Endothelial cell of umbilical vein (primary cell): ENCODE data around the gene PLEKHG4B. TPM values are rescaled to one million over a fixed set of nuclear protein-coding genes. Genes with fewer than 3 reads are reported as not detected.

Experiments used
- BruUV-seq: library from RNA; stranded (reverse); fragments of 400-500 nt; replicated peaks from 2 replicates; lab custom pipeline; 2021; lab: Mats Ljungman, UMichigan
- CTCF ChIA-PET: fragments of 300-600, 350-600 bp; sonication (Branson Sonifier 250); formaldehyde crosslinking; loops from one replicate; lab custom pipeline; 2021; ENCODE audit warnings: antibody characterized with exemption, inconsistent platforms; lab: Charles Lee
- POLR2A ChIA-PET: fragments of 300-600, 350-600 bp; sonication (Branson Sonifier 250); formaldehyde crosslinking; loops from one replicate; lab custom pipeline; 2021; ENCODE audit warnings: antibody characterized with exemption, inconsistent platforms; lab: Charles Lee
- DNase-seq: peaks from one replicate; pipeline ENCODE4 v3.0.0-alpha.2; 2011; ENCODE audit warnings: low read depth, low spot score
- FAIRE-seq: peaks from 2 replicates; lab custom pipeline; 2011; peaks lifted over from hg19 to GRCh38; lab: Jason Lieb, UNC
- H2AFZ ChIP-seq: 2 replicates; pipeline ENCODE4 v1.6.0; 2012; ENCODE audit warnings: low read depth, low read length, control low read depth, inconsistent platforms
- H3K27ac ChIP-seq: 2 replicates; pipeline ENCODE4 v1.5.1; 2011; ENCODE audit warnings: low read depth, mild to moderate bottlenecking, control low read depth, low read length, moderate library complexity; ENCODE audit not compliant: insufficient read depth
- H3K27me3 ChIP-seq, 2 experiments: 2 replicates each; pipeline versions ENCODE4 v1.6.0 to v1.6.1; 2011; ENCODE audit warnings: low read length in 2 of 2, mixed read lengths in 1 of 2; ENCODE audit not compliant: control insufficient read depth in 2 of 2, insufficient read depth in 2 of 2
- H3K36me3 ChIP-seq, 2 experiments: 2 replicates in 1 of 2; 3 replicates in 1 of 2; pipeline ENCODE4 v1.5.1; 2011; ENCODE audit warnings: low read length in 2 of 2, mild to moderate bottlenecking in 1 of 2, moderate library complexity in 1 of 2; ENCODE audit not compliant: control insufficient read depth in 2 of 2, insufficient read depth in 2 of 2; ENCODE audit errors: extremely low read depth in 1 of 2
- H3K4me1 ChIP-seq: 3 replicates; pipeline ENCODE4 v1.5.1; 2011; ENCODE audit warnings: mild to moderate bottlenecking, low read length; ENCODE audit not compliant: control insufficient read depth, insufficient read depth; ENCODE audit errors: extremely low read depth
- H3K4me2 ChIP-seq: 2 replicates; pipeline ENCODE4 v1.6.1; 2011; ENCODE audit warnings: low read length, control low read depth, mixed read lengths; ENCODE audit not compliant: insufficient read depth
- H3K4me3 ChIP-seq, 3 experiments: fragments of 200-600 bp in 1 of 3; sonication (generic), shearing (Covaris generic) in 1 of 3; replicated peaks in 1 of 3; 2 replicates each; pipeline ENCODE4 v1.5.1; 2011 to 2016; ENCODE audit warnings: control low read depth in 3 of 3, low read length in 3 of 3, mild to moderate bottlenecking in 2 of 3, inconsistent platforms in 1 of 3, low read depth in 1 of 3, moderate library complexity in 1 of 3; ENCODE audit not compliant: insufficient read depth in 1 of 3
- H3K79me2 ChIP-seq: 2 replicates; pipeline ENCODE4 v1.6.0; 2012; ENCODE audit warnings: low read length, inconsistent platforms; ENCODE audit not compliant: control insufficient read depth, insufficient read depth
- H3K9ac ChIP-seq: replicated peaks from 2 replicates; pipeline ENCODE3; 2011; ENCODE audit warnings: low read length, control low read depth; ENCODE audit not compliant: insufficient read depth; ENCODE audit errors: extremely low read depth
- H3K9me1 ChIP-seq: replicated peaks from 3 replicates; pipeline ENCODE4 v1.6.0; 2011; ENCODE audit warnings: mild to moderate bottlenecking, low read length; ENCODE audit not compliant: control insufficient read depth, insufficient read depth; ENCODE audit errors: extremely low read depth
- H3K9me3 ChIP-seq: replicated peaks from 2 replicates; pipeline ENCODE4 v1.5.1; 2012; ENCODE audit warnings: low read length, inconsistent platforms; ENCODE audit not compliant: control insufficient read depth, insufficient read depth
- H4K20me1 ChIP-seq: replicated peaks from 2 replicates; pipeline ENCODE3; 2011; ENCODE audit warnings: mild to moderate bottlenecking, low read length; ENCODE audit not compliant: control insufficient read depth, insufficient read depth; ENCODE audit errors: extremely low read depth
- CTCF ChIP-seq, 2 donors: IDR thresholded peaks; 1 replicate in 1 of 2; 2 replicates in 1 of 2; pipeline ENCODE4 v1.5.1; 2011; ENCODE audit warnings: low read length in 2 of 2, mild to moderate bottlenecking in 2 of 2, moderate library complexity in 2 of 2, control low read depth in 1 of 2, inconsistent platforms in 1 of 2, low read depth in 1 of 2; ENCODE audit not compliant: insufficient read depth in 1 of 2; ENCODE audit errors: extremely low read depth in 1 of 2
- EZH2 ChIP-seq: IDR thresholded peaks from 2 replicates; pipeline ENCODE4 v1.6.1; 2012; ENCODE audit warnings: borderline replicate concordance, low read depth, mild to moderate bottlenecking, moderate library complexity, low read length, inconsistent platforms; ENCODE audit not compliant: severe bottlenecking
- FOS ChIP-seq: IDR thresholded peaks from 2 replicates; pipeline ENCODE4 v1.6.1; 2011; ENCODE audit warnings: mild to moderate bottlenecking, low read length, moderate library complexity, borderline replicate concordance; ENCODE audit not compliant: insufficient read depth
- GATA2 ChIP-seq: IDR thresholded peaks from 2 replicates; pipeline ENCODE4 v1.7.0; 2011; ENCODE audit warnings: low read depth, mild to moderate bottlenecking, moderate library complexity, mixed read lengths, low read length; ENCODE audit not compliant: insufficient read length, insufficient read depth
- JUN ChIP-seq: IDR thresholded peaks from 2 replicates; pipeline ENCODE4 v1.6.1; 2011; ENCODE audit warnings: borderline replicate concordance, low read depth; ENCODE audit not compliant: insufficient read length, insufficient read depth
- MAX ChIP-seq: IDR thresholded peaks from 2 replicates; pipeline ENCODE4 v1.6.1; 2011; ENCODE audit not compliant: insufficient read depth, insufficient read length
- MYC ChIP-seq: IDR thresholded peaks from one replicate; pipeline ENCODE4 v1.6.1; 2011; ENCODE audit warnings: mild to moderate bottlenecking, low read depth, low read length
- POLR2A ChIP-seq: IDR thresholded peaks from 2 replicates; pipeline ENCODE4 v1.6.1; 2012; ENCODE audit warnings: low read depth, mild to moderate bottlenecking, control low read depth, low read length
- POLR2AphosphoS5 ChIP-seq: IDR thresholded peaks from 2 replicates; pipeline ENCODE4 v1.6.1; 2012; ENCODE audit warnings: low read depth, mild to moderate bottlenecking, control low read depth, low read length, moderate library complexity; ENCODE audit not compliant: insufficient read depth
- dilution Hi-C: fragments of 300-500 bp; cut with MboI; formaldehyde crosslinking; loops from one replicate; pipeline ENCODE4 v1.15.0; 2019; ENCODE audit warnings: low sequenced_read_pairs; ENCODE audit not compliant: extremely low pct_ligation_motif_present
- intact Hi-C: fragments of 100-400 bp; cut with micrococcal nuclease; formaldehyde crosslinking; loops from one replicate; pipeline ENCODE4 v1.10.0; 2022
- polyA plus RNA-seq, 4 experiments: library from polyadenylated mRNA; depleted of rRNA in 3 of 4; stranded (reverse) in 3 of 4; unstranded in 1 of 4; fragments of >200 nt; gene quantifications; 2 replicates each; pipeline versions ENCODE4 v1.2.1 to v1.2.3, GENCODE V29; 2011 to 2012; ENCODE audit warnings: missing spikeins in 1 of 4
- total RNA-seq: library from RNA; stranded (reverse); gene quantifications from 2 replicates; pipeline ENCODE4 v1.2.3, GENCODE V29; 2021

The PLEKHG4B gene
- total and polyA plus RNA-seq, 2 donors (not counting 3 experiments of a cell fraction or from before 2014, with no cell fraction given) = not detected

DNA sequence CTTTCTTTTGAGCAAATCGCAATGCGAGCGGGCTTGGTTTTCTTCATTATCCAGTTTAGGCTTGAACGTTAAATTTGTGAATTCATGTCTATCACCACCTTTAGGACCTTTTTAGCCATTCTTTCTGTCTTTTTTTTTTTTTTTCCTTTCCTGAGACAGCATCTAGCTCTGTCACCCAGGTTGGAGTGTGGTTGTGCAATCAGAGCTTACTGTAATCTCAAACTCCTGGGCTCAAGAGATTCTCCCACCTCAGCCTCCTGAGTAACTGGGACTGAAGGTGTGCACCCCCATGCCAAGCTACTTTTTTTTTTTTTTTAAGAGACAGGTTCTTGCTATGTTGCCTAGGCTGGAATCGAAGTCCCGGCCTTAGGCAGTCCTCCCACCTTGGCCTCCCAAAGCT is 60.1 kb downstream of the PLEKHG4B start:
- Histone ChIP-seq H3K4me3 (no peak overlapping the region), H2AFZ (no peak overlapping the region), H3K9me1 (no peaks in the 10 kb centered on the region), H3K36me3 (no peaks in the 10 kb centered on the region), H3K9ac (no peak overlapping the region), H4K20me1 (no peaks in the 10 kb centered on the region), H3K4me2 (no peak overlapping the region), H3K27me3 (peaks cover 0 to 5% of the 10 kb centered on the region in 2 experiments), H3K79me2 (no peaks in the 10 kb centered on the region), H3K27ac (no peak overlapping the region), H3K9me3 (no peaks in the 10 kb centered on the region), H3K4me1 (no peaks in the 10 kb centered on the region)
- no TSS peak for BruUV-seq
- ChIA-PET CTCF (no interaction called here), POLR2A (no interaction called here)
- dilution Hi-C loops (no loop called here), intact Hi-C loops (no loop called here)
- TF ChIP-seq EZH2 = no peak
- no peak for TF ChIP-seq MYC
- TF ChIP-seq CTCF (IDR thresholded peaks at IDR 0.05; ENCODE audit: extremely low read depth in 1 of 2, insufficient read depth in 1 of 2, low read depth in 1 of 2, low read length in 2 of 2) = no peak
- TF ChIP-seq MAX = no peak
- TF ChIP-seq FOS = no peak
- no peak for TF ChIP-seq POLR2AphosphoS5
- no peak for FAIRE-seq
- no peak for DNase-seq

DNA sequence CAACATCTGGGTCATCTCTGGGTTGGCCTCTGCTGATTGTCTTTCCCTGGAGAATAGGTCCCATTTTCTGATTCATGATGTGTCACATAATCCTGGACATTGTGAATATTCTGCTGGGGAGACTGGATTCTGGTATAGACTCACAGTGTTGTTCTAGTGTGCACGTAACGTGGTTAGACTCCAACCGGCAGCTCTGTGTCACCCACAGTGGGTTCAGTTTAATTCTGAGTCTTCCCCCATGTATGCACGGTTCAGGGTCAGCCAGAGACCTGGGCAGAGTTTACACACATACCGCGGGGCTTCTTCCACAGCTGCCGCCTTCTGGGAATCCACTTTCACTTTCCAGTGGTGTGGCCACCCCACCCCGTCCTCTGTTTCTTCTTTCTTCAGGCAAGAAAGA is 61.3 kb downstream of the PLEKHG4B start:
- ChIA-PET CTCF (no interaction called here), POLR2A (no interaction called here)
- TF ChIP-seq GATA2 (no peak), FOS (no peak), MYC (no peak), EZH2 (no peak), POLR2A (no peak), POLR2AphosphoS5 (no peak), CTCF (IDR thresholded peaks at IDR 0.05; ENCODE audit: extremely low read depth in 1 of 2, insufficient read depth in 1 of 2, low read depth in 1 of 2, low read length in 2 of 2) (no peak), MAX (no peak), JUN (no peak)
- no peaks in the 10 kb centered on the region for H3K36me3 ChIP-seq
- H3K4me2 ChIP-seq = no peak overlapping the region
- no peaks in the 10 kb centered on the region for H3K4me1 ChIP-seq
- no peaks in the 10 kb centered on the region for H4K20me1 ChIP-seq
- dilution Hi-C loops (no loop called here), intact Hi-C loops (no loop called here)
- no peaks in the 10 kb centered on the region for H3K9me1 ChIP-seq
- FAIRE-seq = no peak
- no peaks in the 10 kb centered on the region for H3K9me3 ChIP-seq
- no peak overlapping the region for H3K27ac ChIP-seq
- no peak overlapping the region for H3K9ac ChIP-seq
- BruUV-seq = no TSS peak
- no peak for DNase-seq
- H2AFZ ChIP-seq = no peak overlapping the region
- H3K79me2 ChIP-seq = no peaks in the 10 kb centered on the region
- no peak overlapping the region for H3K4me3 ChIP-seq
- peaks cover 0 to 5% of the 10 kb centered on the region in 2 experiments for H3K27me3 ChIP-seq
